ENCODE data around the gene ETV6.

The ETV6 gene

DNA sequence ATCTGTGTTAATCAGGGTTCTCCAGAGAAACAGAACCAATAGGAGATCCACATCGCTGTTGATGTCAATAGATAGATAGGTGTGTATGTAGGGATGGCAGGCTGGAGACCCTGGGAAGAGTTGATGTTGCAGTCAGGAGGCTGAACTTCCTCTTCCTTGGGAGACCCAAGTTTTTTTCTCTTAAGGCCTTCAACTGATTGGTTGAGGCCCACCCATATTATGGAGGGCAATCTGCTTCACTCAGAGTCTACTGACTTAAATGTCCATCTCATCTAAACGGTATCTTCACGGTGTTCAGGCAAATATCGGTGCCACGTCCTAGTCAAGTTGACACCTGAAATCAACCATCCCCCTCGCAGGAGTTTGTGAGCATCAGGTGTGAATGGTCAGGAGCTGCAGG lies 63.0 kb downstream of the ETV6 start:
- no peak for DNase-seq (ENCODE audit: low spot score)
- in situ Hi-C loops (cut with MboI; ENCODE audit: low sequenced_read_pairs, unreplicated experiment), result no loop called here
- TF ChIP-seq CTCF (IDR thresholded peaks at IDR 0.05; ENCODE audit: borderline replicate concordance, control extremely low read depth, extremely low read depth, insufficient read depth, missing control alignments), result no peak

- TF ChIP-seq CTCF (IDR thresholded peaks at IDR 0.05; ENCODE audit: borderline replicate concordance, control extremely low read depth, extremely low read depth, insufficient read depth, missing control alignments), result no peak
- in situ Hi-C loops (cut with MboI; ENCODE audit: low sequenced_read_pairs, unreplicated experiment), result no loop called here
- DNase-seq (ENCODE audit: low spot score), result no peak
Observed at GRCh38 chr12:11713202-11713601, 63.7 kb downstream of the ETV6 start.

DNA sequence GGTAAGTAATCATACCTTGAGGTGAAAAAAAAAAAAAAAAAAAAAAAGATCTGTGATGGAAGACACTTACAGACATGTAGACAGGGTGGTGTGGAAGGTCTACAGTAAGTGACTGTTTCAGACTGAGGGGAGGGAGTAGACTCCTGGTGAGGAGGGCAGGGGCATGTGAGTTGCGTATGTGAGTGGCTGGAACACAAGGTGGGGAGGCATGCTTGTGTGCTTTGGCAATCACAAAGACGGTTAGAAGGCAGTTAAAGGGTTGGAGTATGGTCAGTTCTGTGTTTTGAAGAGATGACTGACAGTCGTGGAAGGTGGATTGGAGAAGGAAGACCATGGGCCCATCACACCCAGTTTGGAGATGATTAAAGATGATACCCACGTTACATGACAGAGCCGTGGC lies 65.2 kb downstream of the ETV6 start:
- TF ChIP-seq CTCF (IDR thresholded peaks at IDR 0.05; ENCODE audit: borderline replicate concordance, control extremely low read depth, extremely low read depth, insufficient read depth, missing control alignments), result no peak
- DNase-seq (ENCODE audit: low spot score), result no peak
- in situ Hi-C loops (cut with MboI; ENCODE audit: low sequenced_read_pairs, unreplicated experiment), result no loop called here

DNA sequence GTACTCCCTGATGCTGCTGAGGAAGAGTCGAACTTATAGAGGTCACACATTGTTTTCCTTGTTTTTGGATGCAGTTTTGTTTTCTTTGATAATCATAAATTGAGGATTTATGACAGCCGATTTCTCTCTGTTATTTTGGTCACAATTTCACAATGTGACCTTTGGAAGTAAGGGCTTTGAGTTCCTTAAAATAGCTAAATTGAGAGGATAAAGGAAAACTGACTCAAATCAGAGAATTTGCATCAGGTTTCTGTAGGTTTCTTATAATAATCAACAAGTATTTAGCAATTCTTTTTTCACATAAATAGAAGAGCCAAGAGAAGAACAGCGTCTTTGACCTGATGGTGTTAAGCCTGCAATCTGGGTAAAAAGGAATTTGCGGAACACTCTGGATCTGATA lies 66.1 kb downstream of the ETV6 start:
- in situ Hi-C loops (cut with MboI; ENCODE audit: low sequenced_read_pairs, unreplicated experiment), result no loop called here
- TF ChIP-seq CTCF (IDR thresholded peaks at IDR 0.05; ENCODE audit: borderline replicate concordance, control extremely low read depth, extremely low read depth, insufficient read depth, missing control alignments), result no peak
- DNase-seq (ENCODE audit: low spot score), result no peak

- no peak for TF ChIP-seq CTCF (IDR thresholded peaks at IDR 0.05; ENCODE audit: borderline replicate concordance, control extremely low read depth, extremely low read depth, insufficient read depth, missing control alignments)
- in situ Hi-C loops (cut with MboI; ENCODE audit: low sequenced_read_pairs, unreplicated experiment), result no loop called here
- no peak for DNase-seq (ENCODE audit: low spot score)
Observed at GRCh38 chr12:11716794-11717518, 67.5 kb downstream of the ETV6 start.

DNA sequence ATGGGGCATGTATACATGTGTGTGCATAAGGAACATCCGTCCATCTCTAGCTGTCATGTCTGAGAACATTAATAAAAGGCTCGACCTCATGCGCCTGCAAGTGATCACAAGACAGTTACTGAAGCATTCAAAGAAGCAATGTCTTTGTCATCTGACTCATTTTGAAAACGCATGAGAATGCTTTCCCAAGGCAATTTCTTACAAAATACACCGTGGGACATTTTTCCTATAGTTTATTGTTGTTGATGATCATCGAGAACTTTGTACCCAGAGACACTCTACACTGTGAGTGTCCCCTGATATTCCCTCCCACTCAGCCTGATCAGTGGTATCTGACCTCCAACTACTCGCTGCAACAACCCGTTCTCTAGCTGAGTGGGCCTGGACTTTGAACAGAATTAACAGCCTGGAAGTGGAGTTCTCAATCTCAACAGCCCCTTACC lies 68.1 kb downstream of the ETV6 start:
- in situ Hi-C loops (cut with MboI; ENCODE audit: low sequenced_read_pairs, unreplicated experiment), result no loop called here
- no peak for TF ChIP-seq CTCF (IDR thresholded peaks at IDR 0.05; ENCODE audit: borderline replicate concordance, control extremely low read depth, extremely low read depth, insufficient read depth, missing control alignments)
- peak; percentile 40 for DNase-seq (ENCODE audit: low spot score)

All from GM13976 (cell line).